Activated CD8-positive, alpha-beta memory T cell treated with anti-CD3 and anti-CD28 coated beads for 36 hours (primary cell): ENCODE data around the gene CCDC83. TPM values are rescaled to one million over a fixed set of nuclear protein-coding genes. Genes with fewer than 3 reads are reported as not detected.
"Not testable (repeated sequence)": the region's sequence is repeated elsewhere in the genome, so short reads cannot be mapped to it uniquely, and the experiment has no call there.

Experiments
- CTCF ChIA-PET: fragments of 350-600 bp; sonication (Branson Sonifier 250); formaldehyde crosslinking; loops from one replicate; lab custom pipeline; 2021; ENCODE audit warnings: antibody characterized with exemption; lab: Charles Lee
- POLR2A ChIA-PET: fragments of 350-600 bp; sonication (Branson Sonifier 250); formaldehyde crosslinking; loops from one replicate; lab custom pipeline; 2021; ENCODE audit warnings: antibody characterized with exemption; lab: Charles Lee
- total RNA-seq, 2 experiments: library from RNA; stranded (reverse); gene quantifications; one replicate each; pipeline ENCODE4 v1.2.3, GENCODE V29; 2021

The CCDC83 gene
- total RNA-seq, 2 experiments from 2014 or later, result not detected

GRCh38 chr11:85952108-85952485 is 96.9 kb downstream of the CCDC83 start:
- CTCF ChIA-PET, POLR2A ChIA-PET: not testable (repeated sequence)

- POLR2A ChIA-PET, result no interaction called here
Measured at GRCh38 chr11:85953491-85954143, 98.4 kb downstream of the CCDC83 start.

GRCh38 chr11:85955531-85955930 is 100.3 kb downstream of the CCDC83 start:
- POLR2A ChIA-PET, result no interaction called here
- CTCF ChIA-PET, result interaction anchor here (0.7 to 1.3 kb wide), 3 partner anchors 17 to 383 kb away, joined by 3 read pairs; partner anchors contain the start of gene CCDC83

More at GRCh38 chr11:85953491-85954143, 98.4 kb downstream of the CCDC83 start:
- CTCF ChIA-PET, result no interaction called here

GRCh38 chr11:85960678-85961077 is 105.5 kb downstream of the CCDC83 start:
- CTCF ChIA-PET, result interaction anchor here (0.6 kb wide), 1 partner anchor 331 kb away, joined by 4 read pairs; no protein-coding TSS in a partner anchor
- POLR2A ChIA-PET, result interaction anchor here (0.6 kb wide), 1 partner anchor 19 kb away, joined by 3 read pairs; no protein-coding TSS in a partner anchor

GRCh38 chr11:85961130-85961529 is 105.9 kb downstream of the CCDC83 start:
- POLR2A ChIA-PET, result interaction anchor here (0.6 kb wide), 1 partner anchor 18 kb away, joined by 3 read pairs; no protein-coding TSS in a partner anchor
- CTCF ChIA-PET, result interaction anchor here (0.6 kb wide), 1 partner anchor 330 kb away, joined by 4 read pairs; no protein-coding TSS in a partner anchor

GRCh38 chr11:85961930-85962363 is 106.8 kb downstream of the CCDC83 start:
- CTCF ChIA-PET, result interaction anchor here (1.0 kb wide), 1 partner anchor 13 kb away, joined by 3 read pairs; no protein-coding TSS in a partner anchor

GRCh38 chr11:85965202-85965601 is 110.0 kb downstream of the CCDC83 start:
- ChIA-PET CTCF (no interaction called here), POLR2A (no interaction called here)

More at GRCh38 chr11:85961930-85962363, 106.8 kb downstream of the CCDC83 start:
- POLR2A ChIA-PET, result no interaction called here

- POLR2A ChIA-PET, result no interaction called here
- CTCF ChIA-PET, result interaction anchor here (0.6 kb wide), 1 partner anchor 53 kb away, joined by 3 read pairs; no protein-coding TSS in a partner anchor
Measured at GRCh38 chr11:85967457-85967856, 112.3 kb downstream of the CCDC83 start.

Other genes starting within 250 kb of the CCDC83 start
- gene DLG2, start 228.0 kb upstream of the CCDC83 start, total RNA-seq, result 1 to 10 TPM; 1.2 to 1.4 TPM
- gene TMEM126B, start 226.8 kb upstream of the CCDC83 start, total RNA-seq, result 10 to 100 TPM; 56.1 to 58.9 TPM
- 10 to 100 TPM; 61.9 to 65.1 TPM for gene TMEM126A, start 207.4 kb upstream of the CCDC83 start, total RNA-seq
- 10 to 100 TPM; 41.8 to 43.7 TPM for gene CREBZF, start 190.3 kb upstream of the CCDC83 start, total RNA-seq
- gene CCDC89, start 169.2 kb upstream of the CCDC83 start, total RNA-seq, result not detected
- gene SYTL2, start 44.2 kb upstream of the CCDC83 start, total RNA-seq, result 1 to 10 TPM; 8.1 to 9.3 TPM
- gene PICALM, start 213.7 kb downstream of the CCDC83 start, total RNA-seq, result 10 to 100 TPM; 91.1 to 92.2 TPM